GM18502 (cell line): ENCODE results near the gene PKIB.

Source experiments
- ATAC-seq: cut with Tn5 transposase; IDR thresholded peaks from one replicate; pipeline ENCODE4 v1.9.1; 2021; ENCODE audit warnings: mild to moderate bottlenecking; ENCODE audit not compliant: unreplicated experiment, poor library complexity

Gene PKIB

DNA sequence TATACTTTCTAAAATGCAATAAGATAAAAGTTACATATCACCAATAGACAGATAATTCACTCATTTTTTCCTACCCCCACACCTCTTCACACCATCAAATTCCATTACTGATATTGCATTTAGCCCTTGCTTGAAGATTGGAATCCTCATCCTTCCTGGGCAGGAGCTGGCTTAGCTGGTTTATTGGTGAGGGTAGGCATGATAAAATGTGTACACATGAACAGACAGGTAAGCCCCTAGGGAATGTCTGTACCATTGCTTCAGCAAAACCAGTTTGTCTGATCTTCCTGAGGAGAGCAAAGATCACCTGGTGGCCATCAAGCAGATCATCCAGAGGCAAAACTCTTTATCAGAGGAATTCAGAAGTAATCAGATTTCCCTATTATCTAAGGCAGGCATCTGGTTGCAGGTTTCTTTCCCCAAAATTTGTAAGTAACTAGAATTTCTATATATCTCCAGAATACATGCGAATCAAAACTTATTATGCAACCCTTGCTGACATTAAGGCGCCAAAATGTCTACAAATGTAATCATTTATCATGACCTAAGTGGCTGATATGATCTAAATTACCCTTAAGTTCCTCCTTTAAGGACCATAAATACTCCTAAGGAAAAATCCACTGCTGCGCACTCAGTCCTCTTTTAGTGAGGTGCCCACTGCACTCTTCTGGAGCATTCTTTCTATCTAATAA lies 162.7 kb downstream of the PKIB start:
- ATAC-seq = no peak
